GM15510 (cell line): ENCODE measurements around the gene NUMA1.

Experiments used
- POLR2A ChIP-seq: IDR thresholded peaks from 3 replicates; pipeline ENCODE4 v1.6.1; 2011; ENCODE audit warnings: borderline replicate concordance; ENCODE audit not compliant: insufficient read length; ENCODE audit errors: extremely low read depth

The NUMA1 gene

DNA sequence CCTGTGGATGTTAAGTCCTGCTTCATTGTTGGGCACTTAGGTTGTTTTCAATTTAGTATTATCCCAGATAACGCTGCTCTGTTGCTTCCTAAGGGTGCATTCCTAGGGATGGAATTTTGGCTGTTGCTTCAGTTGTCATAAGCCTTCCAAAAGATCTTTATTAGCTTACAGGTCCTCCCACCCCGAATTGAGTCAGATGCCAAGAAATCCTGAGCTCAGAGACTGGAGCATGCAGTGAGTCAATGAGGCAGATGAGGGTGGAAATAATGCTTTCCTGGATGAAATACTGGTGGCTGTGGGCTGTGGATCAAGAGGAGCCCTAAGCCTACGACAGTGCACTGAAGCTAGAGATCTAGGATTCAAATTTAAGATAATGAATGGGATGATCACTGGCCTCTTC, 92.3 kb downstream of the NUMA1 start:
- no peak for TF ChIP-seq POLR2A

DNA sequence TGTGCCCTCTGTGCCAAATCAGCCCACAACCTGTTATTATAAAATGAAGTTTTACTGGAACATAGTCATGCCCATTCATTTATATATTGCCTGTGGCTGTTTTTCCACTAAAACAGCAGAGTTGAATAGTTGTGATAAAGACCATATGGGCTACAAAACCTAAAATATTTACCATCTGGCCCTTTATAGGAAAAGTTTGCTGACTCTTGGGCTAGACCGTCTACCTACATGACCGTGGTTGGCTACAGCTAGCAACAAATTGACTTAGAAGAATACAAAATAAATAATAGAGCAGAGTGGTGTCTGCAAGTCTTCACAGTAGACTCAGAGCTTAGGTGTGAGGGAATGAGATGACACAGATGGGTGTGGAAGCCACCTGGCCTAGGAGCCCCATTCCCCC, 92.8 kb downstream of the NUMA1 start:
- TF ChIP-seq POLR2A, result no peak

- TF ChIP-seq POLR2A, result no peak
These were observed 94.2 kb downstream of the NUMA1 start for GRCh38 chr11:71986131-71986530.

GRCh38 chr11:71979602-71980001, 100.7 kb downstream of the NUMA1 start:
- TF ChIP-seq POLR2A, result no peak

- TF ChIP-seq POLR2A, result no peak
These were observed 101.2 kb downstream of the NUMA1 start for GRCh38 chr11:71979094-71979493.

- no peak for TF ChIP-seq POLR2A
These were observed 102.5 kb downstream of the NUMA1 start for GRCh38 chr11:71977743-71978418.

- no peak for TF ChIP-seq POLR2A
These were observed 103.3 kb downstream of the NUMA1 start for GRCh38 chr11:71977090-71977489.

GRCh38 chr11:71976551-71976950, 103.8 kb downstream of the NUMA1 start:
- TF ChIP-seq POLR2A, result no peak

- TF ChIP-seq POLR2A, result no peak
These were observed 108.7 kb downstream of the NUMA1 start for GRCh38 chr11:71971680-71972079.

DNA sequence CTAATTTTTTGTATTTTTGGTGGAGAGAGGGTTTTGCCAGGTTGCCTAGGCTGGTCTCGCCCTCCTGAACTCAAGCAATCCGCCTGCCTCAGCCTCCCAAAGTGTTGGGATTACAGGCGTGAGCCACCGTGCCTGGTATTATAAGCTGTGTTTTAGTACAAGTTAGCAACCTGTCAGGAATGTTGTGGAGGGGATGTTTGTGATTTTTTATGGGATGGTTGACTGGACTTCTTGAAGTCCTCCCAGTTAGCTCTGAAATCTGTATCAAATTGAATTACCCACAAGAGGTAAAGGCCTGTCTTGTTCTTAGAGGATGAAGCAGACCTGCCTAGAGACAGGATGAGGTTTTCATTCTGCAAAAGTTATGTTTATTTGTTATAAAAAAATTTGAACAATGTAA, 115.7 kb downstream of the NUMA1 start:
- no peak for TF ChIP-seq POLR2A

DNA sequence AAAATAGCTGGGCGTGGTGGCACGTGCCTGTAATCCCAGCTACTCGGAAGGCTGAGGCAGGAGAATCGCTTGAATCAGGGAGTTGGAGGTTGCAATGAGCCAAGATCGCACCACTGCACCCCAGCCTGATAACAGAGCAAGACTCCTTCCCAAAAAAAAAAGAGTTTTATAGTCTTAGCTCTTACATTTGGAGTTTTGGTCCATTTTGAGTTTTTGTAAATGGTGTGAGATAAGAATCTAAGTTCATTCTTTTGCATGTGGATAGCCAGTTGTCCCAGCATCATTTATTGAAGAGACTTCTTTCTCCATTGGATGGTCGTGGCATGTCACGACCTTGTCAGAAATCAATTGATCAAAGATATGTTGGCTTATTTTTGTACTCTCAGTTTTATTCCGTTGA, 116.9 kb downstream of the NUMA1 start:
- no peak for TF ChIP-seq POLR2A

- TF ChIP-seq POLR2A, result no peak
These were observed 117.8 kb downstream of the NUMA1 start for GRCh38 chr11:71962428-71963038.

DNA sequence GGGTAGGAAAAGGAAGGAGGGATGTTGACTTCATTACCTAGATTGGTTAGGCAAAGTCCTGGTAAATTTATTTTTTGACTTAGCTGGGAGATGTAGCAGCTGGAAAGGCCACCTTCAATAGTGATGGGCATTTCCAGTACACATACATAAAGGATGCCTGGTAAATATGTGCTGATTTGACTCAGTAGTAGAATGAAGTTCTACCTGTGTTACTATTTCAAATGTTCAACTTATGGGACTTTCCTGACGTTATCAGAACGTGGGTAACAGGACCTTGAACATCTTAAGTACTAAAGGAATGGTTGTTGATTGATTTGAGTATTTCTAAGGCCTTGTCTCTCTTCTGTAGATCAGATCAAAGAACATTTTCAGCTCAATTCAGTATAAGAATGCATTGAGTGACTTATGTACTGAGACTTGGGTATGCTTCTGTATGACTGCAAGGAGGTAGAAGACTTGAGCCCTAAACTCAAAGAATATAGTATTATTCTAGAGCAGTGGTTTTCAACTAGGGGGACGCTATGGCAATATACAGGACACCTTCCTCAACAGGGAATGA, 124.4 kb downstream of the NUMA1 start:
- TF ChIP-seq POLR2A, result no peak
